HG03103 (cell line): ENCODE data around the gene GLYR1.
"Not testable (repeated sequence)": the region's sequence is repeated elsewhere in the genome, so short reads cannot be mapped to it uniquely, and the experiment has no call there.

ENCODE experiments used
- ATAC-seq: cut with Tn5 transposase; IDR thresholded peaks from one replicate; pipeline ENCODE4 v1.9.1; 2021; ENCODE audit warnings: low read depth; ENCODE audit not compliant: unreplicated experiment

GLYR1 gene

GRCh38 chr16:4846901-4847773 is at the start of gene GLYR1, which contains the start of gene UBN1:
Gene GLYR1 (minus strand): TSS chr16:4847288. CDS start chr16:4847265, 23 bp downstream.
Gene UBN1 (plus strand): TSS chr16:4847481. CDS start chr16:4852918, 5,437 bp downstream.
- ATAC-seq, result peak; percentile 85

- not testable (repeated sequence) for ATAC-seq
Observed at GRCh38 chr16:4896761-4897160, 49.7 kb upstream of the GLYR1 start.

GRCh38 chr16:4895366-4895765 is 48.3 kb upstream of the GLYR1 start:
- ATAC-seq, result no peak

- no peak for ATAC-seq
Observed at GRCh38 chr16:4894276-4895150, 47.4 kb upstream of the GLYR1 start.

DNA sequence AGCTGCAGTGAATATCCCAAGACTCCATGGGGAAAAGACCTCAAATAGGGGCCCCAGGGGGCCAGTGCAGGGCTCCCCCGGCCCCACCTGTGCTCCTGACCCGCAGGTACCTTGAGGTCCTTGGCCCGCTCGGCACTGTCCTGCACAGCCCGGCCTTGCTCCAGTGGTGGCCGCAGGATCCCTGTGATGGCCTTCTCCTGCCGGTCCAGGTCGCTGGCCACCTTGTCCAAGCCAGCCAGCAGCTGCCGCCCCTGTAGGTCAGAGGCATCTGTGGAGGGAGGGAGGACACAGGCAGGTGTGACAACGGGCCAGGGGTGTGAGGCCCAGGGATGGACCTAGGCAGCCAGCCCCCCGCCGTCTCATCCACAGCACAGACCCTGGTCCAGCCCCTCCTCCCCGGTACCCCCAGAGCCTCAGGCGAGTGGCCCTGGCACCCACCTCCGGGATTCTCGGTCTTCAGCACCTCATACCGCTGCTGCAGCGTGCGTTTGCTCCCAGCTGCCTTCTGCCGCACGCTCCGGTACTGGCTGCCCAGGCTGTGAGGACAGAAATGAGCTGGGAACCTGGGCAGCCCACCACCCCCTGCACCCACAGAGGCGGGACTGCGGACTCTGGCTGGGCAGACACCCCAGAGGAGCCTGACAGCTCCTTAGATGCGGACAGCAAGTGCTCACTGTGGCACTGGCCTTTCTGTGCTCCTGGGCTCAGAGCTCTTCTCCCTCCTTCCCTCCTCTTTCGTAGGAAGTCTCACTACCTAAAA is 46.2 kb upstream of the GLYR1 start:
- ATAC-seq, result no peak

DNA sequence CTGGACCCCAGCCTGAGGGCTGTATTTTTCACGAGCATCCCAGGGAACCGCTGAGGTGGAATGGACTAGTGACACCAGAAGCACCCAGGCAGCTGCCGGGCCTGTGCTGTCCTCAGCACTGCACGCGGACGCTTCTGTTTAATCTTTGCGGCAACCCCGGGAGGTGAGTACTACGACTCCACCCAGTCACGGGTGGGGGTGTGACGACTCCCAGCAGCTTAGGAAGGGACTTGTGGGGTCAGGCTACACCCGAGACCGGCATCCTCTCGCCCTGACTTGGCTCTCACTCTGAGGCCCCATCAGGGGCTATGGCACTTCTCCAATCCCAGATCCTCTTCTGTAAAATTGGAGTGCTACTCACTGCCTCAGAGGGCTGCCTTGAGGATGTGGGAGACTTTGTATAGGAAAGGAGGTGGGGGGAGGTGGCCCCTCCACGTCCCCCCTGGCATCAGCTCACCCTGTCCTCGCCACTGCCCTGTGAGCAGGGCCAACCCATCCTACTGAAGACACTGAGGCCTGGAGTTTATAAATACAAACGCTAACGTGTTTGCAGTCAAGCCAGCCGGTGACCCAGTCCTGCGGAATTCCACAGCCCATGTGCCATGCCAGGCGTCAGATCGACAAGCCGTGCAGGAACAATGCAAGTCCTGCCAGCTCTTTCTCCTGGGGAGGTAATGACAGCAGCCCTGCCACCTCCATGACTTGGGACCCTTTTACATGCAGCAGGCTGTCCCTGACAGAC is 45.4 kb upstream of the GLYR1 start:
- no peak for ATAC-seq

DNA sequence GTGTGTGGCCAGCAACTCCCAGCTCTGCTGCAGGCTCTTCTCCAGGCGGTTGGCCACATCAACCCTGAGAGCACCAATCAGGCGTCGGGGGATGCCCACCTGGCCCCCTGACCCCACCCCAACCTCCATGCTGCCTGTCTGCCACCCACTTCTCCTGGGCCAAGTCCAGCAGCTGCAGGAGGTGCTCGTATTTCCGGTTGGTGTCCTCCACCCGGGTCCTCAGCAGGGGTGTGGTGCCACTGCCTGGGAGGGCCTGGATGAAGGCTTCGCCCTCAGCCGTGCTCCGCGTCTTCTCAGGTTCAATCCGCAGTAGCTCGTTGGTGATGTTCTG is 44.8 kb upstream of the GLYR1 start:
- ATAC-seq, result no peak

DNA sequence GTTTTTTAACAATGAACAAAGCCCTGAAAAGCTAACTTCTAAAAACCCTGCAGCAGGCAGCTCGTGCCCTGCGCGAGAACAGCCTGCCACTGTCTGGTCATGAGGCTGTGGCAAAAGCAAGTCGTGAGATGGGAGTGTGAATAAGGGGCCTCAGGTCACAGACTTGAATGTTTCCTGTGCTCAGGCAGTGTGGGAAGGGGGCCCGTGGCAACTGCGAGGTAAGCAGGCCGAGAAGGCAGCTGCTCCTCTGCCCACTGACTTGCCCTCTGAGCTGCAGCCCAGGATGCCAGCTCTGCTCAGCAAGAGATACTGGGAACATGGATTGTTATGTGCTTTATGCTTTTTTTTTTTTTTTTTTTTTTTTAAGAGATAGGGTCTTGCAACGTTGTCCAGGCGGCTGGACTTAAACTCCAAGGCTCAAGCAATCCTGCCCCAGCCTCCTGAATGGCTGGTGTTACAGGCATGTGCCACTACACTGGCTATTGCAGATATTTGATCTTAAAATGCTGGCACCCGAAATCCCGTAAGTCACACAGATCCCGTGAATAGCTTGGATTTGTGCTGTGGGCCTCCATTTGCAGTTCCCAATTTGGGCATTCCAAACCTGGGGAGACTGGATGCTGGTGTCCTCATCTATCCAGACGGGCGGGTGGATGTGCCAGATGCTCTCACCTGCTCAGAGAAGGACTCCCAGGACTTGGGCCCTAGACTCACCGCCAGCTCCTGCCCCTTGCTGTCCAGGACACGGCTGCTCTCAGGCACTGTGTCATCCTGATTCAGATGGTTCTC is 44.2 kb upstream of the GLYR1 start:
- ATAC-seq, result no peak

GRCh38 chr16:4890686-4891085 is 43.6 kb upstream of the GLYR1 start:
- no peak for ATAC-seq

- no peak for ATAC-seq
Observed at GRCh38 chr16:4890026-4890425, 42.9 kb upstream of the GLYR1 start.

DNA sequence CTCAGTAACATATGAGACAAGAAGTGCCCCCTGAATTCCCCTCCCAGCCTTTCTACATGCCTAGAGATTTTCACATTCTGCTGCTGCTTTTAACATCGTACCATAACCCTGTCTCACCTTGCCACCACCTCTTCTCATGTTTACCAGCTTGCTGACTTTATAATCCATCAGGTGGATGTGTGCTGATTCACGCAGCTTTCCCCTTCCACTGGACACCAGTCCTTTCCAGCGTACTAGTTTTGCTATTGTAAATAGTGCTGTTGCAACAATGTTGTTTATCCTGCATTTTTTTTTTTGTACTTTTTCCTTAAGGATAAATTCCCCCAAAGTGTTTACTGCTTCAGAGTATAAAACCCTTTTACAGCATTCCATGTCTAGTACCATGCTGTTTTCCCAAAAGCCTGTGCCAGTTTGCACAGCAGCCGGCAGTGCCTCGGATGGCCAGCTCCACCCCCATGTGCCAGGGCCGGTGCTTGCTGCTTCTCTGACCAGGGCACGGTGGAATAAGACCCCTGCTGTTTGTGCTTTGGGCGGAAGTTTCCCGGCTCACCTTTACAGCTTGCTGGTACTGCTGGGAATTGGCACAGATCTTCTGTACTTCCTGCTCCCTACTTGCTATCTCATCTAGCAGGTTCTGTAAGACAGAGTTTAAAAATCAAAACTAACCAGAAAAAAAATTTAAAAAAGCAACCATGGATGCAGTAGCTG is 41.5 kb upstream of the GLYR1 start:
- ATAC-seq, result no peak

GRCh38 chr16:4886151-4886550 is 39.1 kb upstream of the GLYR1 start:
- ATAC-seq, result no peak

DNA sequence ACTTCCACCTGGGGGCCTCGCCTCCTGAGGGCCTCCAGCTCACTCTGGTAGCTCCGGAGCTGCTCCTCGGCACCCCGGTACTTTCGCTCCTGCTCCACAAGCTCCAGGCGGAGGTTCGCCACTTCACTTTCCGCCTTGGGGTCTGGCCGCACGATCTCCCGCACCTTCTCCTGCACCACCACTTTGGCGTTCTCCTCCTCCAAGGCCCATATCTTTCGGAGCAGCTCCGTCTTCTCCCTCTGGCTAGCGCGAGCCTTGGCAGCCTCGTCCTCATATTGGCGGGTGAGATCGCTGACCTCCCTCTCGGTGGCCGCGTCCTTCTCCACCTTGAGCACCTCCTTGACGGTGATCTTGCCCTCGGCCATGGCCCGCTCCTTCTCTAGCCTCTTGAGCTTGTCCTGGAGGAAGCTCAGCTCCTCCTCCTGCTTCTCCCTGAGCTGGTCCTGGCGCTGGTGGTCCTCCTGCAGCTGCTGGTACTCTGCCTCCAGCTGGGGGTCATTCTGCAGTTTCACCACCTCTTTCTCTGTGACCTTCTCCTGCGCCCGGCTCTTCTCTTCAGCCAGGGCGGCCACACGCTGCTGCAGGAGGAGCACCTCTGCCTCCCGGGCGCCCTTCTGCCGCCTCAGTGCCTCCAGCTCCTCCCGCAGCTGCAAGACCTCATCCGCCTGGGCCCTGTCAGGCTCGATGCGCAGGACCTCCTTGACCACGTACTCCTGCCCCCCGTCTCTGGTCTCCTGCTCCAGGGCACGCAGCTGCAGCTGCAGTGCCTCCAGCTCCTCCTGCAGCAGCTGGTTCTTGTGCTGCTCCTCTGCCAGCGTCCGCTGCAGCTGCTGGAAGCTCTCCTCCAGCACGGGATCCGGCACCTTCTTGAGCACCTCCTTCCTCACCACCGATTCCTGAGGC is 38.1 kb upstream of the GLYR1 start:
- no peak for ATAC-seq

DNA sequence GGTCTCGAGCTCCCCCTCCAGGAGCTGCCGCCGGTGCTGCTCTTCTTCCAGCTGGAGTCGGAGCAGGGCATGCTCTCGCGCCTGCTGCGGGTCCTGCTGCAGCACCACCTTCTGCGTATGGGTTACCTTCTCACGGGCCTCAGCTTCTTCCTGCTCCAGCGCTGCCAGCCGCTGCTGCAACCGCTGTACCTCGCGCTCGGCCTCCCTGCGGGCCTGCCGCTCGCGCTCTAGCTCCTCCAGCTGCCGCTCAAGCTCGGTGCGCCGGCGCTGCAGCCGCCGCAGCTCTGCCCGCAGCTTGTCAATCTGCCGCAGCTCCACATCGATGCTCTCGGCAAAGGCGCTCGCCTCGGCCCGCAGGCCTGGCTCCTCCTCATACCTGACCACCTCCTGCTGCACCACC is 37.1 kb upstream of the GLYR1 start:
- no peak for ATAC-seq

- ATAC-seq, result no peak
Observed at GRCh38 chr16:4883501-4883900, 36.4 kb upstream of the GLYR1 start.

GRCh38 chr16:4882633-4883285 is 35.7 kb upstream of the GLYR1 start:
- no peak for ATAC-seq

DNA sequence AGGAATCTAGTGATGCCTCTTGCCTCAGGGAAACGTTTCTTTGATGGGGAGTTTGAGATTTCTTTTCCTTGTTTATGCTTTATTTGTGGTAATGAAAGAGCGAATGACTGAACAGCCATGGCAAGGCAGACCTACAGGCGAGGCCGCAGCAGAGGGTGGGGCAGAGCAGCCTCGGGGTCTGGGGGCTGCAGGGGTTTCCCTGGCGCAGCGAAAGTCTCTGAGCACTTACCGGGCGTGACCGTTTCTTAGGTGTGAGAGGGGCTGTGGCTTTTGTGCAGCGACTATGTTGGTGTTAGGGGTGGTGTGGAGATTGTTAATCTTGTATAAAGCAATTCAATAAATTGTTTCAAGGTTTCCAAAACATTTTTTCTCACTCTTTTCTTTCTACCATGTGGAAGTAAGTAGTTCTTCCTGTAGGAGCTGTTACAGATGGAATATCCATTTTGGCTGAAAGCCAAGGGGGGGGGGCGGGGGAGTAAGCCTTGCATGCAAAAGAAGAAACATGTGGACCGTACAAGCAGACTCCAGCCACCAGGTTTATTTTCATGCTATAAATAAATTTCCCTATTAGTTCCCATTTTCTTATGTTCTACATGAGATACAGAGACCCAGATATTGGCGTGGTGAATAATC is 35.0 kb upstream of the GLYR1 start:
- ATAC-seq, result no peak
